GM10266 (cell line): ENCODE measurements around the gene TM4SF4.

Experiments
- DNase-seq: peaks from one replicate; pipeline ENCODE4 v3.0.0; 2012; ENCODE audit errors: extremely low spot score
- CTCF ChIP-seq: IDR thresholded peaks from 2 replicates; pipeline ENCODE4 v1.5.1; 2012; ENCODE audit warnings: mild to moderate bottlenecking, low read depth; ENCODE audit not compliant: control insufficient read depth, insufficient read depth; ENCODE audit errors: missing control alignments

The TM4SF4 gene

GRCh38 chr3:149502438-149502837, 27.9 kb downstream of the TM4SF4 start:
- TF ChIP-seq CTCF: no peak
- DNase-seq: no peak

GRCh38 chr3:149506540-149506939, 32.0 kb downstream of the TM4SF4 start:
- DNase-seq: no peak
- no peak for TF ChIP-seq CTCF

GRCh38 chr3:149506965-149507364, 32.5 kb downstream of the TM4SF4 start:
- no peak for DNase-seq
- TF ChIP-seq CTCF: no peak

- no peak for TF ChIP-seq CTCF
Observed at GRCh38 chr3:149507491-149508324, 33.2 kb downstream of the TM4SF4 start.

GRCh38 chr3:149509526-149509925, 35.0 kb downstream of the TM4SF4 start:
- TF ChIP-seq CTCF: no peak
- DNase-seq: no peak

More at GRCh38 chr3:149507491-149508324, 33.2 kb downstream of the TM4SF4 start:
- DNase-seq: no peak

GRCh38 chr3:149510480-149510879, 36.0 kb downstream of the TM4SF4 start:
- TF ChIP-seq CTCF: no peak
- DNase-seq: no peak

- TF ChIP-seq CTCF: no peak
- no peak for DNase-seq
Observed at GRCh38 chr3:149511040-149511626, 36.6 kb downstream of the TM4SF4 start.
